NCI-H524 treated with DMSO at 0.1 percent for 48 hours (cell line): ENCODE results near the gene C3orf18.

Experiments used
- DNase-seq: peaks from one replicate; lab custom pipeline; 2025; lab: John Stamatoyannopoulos, UW

The C3orf18 gene

DNA sequence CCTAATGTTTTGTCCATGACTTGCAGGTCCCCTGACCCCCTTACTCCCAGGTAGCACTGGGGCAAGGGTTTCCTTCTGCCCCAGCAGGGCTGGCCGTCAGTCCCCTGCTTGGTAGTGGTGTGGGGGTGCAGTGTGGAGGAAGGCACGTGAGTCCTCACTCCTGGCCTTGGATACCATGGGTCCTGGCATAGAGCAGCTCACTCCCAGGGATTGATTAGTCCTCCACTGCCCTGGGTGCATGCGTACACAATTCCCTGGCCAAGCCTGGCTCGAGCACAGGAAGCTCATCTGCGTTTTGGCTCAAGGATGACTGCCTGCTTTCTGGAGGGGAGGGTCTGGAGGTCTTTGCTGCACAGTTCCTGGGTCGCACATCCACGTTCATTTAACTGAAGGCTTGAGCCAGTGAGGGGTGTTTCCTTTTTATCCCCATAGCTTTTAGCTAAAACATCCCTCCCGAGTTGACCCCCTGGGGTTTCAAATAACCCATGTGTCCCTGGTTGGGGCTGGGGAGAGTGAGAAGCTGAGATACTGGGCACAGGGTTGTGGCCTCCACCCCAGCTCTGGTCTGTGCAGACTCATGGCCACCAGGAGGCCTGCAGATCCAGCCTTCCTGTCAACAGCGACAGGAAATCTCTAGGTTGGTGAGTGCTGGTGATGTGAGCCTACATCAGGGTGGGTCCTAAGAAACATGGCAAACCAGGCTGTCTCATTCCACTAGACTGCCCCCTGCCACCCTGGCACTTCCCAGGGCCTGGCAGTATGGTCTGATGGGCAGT is 13.3 kb upstream of the C3orf18 start:
- DNase-seq = no peak

DNA sequence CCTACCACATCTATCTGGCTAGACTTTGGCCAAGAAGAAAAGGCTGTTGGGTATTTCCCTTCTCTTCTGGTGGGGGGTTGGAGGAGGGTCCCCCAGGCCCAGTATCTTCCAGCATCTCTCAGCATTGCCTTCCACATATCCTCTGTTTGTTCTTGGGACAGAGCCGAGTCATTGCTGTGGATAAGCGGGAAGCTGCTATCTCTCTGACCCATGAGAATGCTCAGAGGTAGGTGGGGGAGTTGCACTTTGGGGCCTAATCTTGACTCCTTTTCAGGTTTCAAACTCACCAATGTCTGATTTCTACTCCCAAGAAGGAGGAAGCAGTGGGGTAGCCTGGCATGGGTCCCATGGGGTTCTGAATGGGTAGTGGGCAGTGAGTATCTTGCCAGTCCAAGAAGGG is 9.8 kb upstream of the C3orf18 start:
- DNase-seq = no peak

DNA sequence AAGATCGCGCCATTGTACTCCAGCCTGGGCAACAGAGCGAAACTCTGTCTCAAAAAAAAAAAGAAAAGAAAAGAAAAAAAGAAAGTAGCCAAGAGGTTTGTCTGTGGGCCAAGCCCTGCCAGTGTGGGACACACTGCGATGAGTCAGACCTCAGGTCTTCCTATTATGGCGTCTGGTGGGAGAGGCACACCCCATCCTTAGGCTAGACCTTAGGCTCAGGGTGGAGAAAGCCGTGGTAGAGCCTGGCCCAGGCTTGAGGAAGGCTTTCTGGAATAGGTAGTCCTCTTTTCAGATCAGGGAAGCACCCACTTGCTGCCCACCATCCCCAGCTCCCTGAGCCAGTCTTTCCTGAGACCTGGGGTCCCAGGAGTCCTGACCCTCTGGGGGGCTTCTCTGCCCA is 7.8 kb upstream of the C3orf18 start:
- DNase-seq = no peak

DNA sequence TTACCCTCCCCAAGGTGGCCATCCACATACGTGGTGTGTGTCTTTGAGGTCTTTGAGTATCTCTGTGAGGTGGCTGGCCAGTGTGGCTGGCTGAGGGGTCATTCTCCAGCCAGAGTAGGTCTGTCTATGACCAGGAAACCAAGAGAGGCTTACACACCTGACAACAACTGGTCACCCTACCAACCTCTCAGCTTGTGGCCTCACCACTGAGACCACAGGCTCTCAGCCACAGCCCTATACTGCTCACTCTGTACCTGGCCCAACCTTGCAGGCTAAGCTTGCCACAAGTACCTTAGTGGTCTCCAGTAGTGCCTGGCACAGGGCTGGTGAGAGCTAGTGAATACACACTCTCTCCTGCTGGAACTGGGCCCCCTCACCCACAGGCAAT is 6.9 kb upstream of the C3orf18 start:
- no peak for DNase-seq

DNA sequence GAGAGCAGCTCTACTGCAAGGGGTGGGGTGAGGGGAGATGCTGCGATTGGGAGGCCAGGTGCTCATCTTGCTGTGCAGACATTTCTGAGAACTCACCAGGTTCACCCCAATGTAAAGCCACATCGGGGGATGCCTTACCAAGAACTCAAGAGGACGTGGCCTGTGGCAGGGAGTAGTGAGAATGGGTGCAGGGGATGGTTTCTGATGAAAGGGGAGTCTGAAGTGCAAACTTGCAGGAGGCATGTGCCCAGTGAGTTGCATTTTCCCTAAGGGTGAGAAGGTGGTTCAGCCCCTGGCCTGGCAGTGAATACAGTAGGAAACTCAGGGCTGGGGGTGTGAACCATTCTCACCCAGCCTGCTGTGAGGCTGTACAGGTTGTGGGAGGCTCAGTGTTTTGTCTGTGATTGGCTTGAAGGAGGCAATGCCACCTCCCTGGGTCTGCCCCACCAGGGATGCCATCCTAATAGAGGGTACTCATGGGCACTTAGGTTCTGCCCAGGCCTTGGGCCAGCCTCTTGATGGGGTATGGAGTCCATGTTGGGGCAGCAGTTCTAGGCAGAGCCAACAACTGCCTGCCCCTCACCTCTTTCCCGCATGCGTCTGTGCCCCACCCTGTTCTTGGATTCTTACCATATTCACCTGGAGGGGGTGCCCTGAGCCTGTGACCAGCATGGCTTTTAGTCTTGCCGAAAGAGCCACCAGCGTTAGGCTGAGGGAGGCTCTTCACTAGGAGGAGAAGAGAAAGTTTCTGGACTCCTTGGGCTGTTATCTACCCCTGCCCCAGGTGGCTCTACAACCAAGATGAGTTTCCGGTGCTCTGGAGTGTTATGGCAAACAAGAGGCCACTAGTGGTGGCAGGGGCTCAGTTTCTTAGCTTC is 6.3 kb upstream of the C3orf18 start:
- no peak for DNase-seq

DNA sequence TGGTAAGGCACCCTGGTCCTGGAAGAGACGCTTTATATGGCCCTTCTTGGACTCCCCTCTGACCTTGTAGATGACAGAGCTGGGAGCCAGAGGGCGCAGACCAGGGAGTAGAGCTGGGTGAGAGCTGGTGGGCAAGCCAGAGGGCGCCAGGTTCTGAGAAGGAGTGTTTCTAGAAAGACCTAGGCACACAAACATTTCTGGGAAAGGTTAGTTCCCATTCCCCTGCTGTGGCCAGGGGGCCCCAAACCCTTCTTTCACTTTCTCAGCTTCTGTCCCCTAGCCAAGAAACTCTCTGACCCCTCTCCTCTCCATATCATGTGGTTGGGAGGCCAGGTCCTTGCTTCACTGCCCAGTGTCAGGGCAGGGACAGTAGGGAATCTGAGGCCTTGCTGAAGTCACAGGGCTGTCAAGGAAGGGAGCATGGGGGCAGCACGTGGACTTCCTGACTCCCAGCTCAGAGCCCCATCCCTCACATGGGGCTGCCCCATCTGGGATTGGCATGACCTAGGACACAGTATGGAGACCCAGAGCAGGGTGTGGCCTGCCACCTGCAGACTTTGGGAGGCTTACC is 5.3 kb upstream of the C3orf18 start:
- DNase-seq = no peak

DNA sequence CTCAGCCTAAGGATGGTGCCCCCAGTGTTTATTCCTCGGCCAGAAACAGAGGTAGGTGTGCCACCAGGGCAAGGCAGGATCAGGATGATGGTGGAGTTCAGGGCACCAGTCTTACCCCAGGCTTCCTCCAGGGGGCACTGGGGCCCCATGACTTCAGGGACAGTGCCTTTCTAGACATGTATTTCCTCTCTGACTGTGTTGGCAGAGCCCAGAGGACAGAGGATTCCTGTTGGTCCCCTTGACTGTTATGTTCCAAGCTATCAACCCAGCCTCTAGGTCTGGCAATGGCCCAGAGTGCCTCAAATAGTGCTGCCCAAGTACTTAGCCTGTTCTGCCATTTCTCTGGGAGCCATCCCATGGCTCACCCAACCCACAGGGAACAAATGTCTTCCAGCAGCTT is 4.6 kb upstream of the C3orf18 start:
- no peak for DNase-seq

DNA sequence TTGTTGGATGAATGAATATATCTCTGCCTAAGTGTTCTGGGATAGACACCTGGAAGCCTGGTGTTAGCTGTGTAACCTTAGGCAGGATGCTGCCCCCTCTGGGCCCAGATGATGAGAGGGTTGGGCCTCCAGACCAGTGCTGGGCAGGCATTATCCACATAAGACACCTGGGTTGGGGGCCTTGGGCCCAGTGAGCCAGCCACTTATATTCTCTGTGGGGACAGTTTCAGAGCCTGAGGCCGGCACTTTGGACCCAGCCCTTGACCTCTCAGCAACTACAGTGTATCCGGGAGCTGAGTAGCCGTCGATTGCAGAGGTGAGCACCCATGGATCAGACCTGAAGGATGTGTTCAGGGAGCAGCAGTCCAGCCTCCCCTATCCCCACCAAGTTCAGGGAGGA is 3.9 kb upstream of the C3orf18 start:
- no peak for DNase-seq

DNA sequence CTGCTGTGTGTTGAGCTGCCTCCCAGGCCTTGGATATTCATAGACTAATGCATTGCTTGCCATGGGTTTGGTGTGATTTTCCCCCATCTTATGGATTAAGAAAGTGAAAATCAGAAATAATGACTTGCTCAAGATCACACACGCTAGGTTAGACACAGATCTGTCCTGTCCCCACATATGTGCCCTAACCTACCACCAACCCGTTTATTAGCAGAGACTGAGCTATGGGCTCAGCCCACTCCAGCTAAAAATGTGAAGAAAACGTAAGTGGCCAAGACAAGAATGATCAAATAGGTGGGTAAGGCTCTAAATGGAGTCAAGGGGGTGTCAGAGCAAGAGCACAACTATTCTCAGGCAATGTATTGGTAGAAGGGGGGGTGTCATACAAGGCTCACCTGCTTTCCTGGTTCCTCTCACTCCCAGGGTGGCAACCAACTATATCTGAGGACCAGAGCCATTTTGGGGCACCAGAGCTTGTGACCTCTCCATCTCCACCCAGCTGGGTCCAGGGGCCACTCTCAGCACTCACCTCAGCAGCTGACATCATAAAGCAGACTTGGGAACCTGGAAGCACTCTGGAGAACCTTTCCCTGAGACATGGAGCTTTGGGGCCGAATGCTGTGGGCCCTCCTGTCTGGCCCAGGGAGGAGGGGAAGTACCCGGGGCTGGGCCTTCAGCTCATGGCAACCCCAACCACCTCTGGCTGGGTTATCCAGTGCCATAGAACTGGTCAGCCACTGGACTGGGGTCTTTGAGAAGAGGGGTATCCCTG is 3.1 kb upstream of the C3orf18 start:
- DNase-seq = no peak

DNA sequence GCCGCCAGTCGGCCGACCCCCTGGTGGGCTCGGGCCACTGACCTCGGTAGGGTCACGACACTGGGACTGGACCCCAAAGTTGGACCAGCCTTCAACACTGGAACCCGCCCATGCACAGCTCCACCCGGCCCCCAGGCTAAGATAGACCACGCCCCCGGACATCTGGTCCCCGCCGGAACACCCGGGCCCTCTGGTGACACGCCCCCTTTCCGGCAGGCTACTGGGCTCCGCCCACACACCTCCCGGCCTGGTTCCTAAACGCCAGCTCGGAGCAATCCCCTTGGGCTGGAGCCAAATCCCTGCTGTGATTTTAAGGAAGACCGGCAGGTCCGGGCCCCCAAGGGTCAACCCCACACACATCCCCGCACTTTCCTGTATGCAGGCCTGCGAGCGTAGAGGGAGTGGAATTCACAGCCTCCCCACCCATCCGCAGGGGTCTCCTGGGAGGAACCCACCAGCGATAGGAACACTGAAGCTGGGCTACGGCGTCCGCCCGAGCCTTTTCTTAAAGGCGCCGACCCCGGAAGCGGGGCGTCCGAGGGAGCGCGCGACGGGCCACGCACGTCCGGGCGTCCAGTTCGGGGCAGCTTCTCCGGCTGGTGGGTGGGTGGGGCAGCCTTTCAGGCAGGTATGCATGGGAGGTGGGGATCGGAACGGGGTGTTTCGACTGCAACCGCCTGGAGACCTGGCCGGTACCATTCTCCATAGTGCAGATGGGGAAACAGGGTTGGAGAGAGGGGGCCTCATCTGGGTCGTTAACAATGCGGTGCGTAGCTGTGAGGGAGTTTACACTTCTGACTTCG is 1.6 kb upstream of the C3orf18 start, which contains the start of gene HEMK1:
Gene HEMK1, plus strand, starts transcription at position 576 of the 803 bp plus-strand sequence. CDS start 1,583 bp downstream, outside the sequence.
- DNase-seq = peak; percentile 57

DNA sequence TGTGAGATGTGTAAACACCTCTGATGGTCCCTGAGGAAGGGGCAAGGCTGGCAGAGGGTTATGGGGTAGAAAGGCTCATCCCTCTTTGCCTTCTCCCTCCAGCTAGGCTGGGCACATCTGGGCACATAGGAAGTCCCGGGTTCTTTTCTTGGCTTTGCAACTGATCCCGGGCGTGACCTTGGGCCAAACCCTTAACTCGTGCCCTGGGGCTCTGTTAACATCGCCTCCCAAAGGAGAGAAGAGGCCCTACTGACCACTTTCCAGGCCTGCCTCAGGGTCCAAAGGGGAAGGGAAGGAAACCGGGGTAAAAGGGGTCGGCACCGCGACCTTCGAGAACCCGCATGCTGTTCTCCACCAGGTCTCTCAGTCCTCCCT is 549 bp downstream of the C3orf18 start:
- DNase-seq = no peak

DNA sequence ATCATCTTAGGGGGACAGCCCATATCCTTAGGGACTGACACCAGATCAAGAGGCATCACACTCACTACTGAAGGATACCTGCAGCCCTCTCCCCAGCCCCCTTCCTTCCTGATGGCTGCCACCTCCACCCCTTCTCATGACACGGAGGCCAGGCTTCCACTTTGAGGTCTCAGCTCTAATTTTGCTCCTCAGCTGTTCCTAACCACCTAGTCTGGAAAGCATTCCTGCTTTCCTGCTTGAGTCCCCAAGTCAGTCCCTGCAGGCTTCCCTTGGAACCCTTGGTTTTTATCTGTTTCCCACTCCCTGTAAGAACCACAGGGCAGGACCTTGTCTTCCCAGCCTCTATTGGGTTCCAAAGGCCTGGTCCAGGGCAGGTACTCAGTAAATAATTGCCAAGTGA is 3.2 kb downstream of the C3orf18 start:
- no peak for DNase-seq

DNA sequence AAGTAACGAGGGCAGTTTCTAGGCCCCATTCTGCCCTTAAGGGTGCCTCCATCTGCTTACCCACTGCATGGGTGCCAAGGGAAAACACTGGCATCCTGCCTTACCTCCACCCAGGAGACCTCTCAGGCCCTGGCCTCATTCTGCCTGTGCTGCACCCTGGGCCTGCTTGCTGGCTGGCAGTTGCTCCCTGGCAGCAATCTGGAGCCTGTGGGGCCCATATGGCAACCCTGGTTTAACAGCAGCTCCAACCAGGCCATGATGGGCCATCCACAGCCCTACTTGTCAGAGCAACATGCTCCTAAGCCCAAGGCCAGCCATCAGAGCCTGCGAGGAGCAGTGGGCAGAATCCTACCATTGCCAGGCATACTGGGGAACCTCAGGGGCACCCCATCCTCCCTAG is 3.7 kb downstream of the C3orf18 start:
- DNase-seq = no peak

DNA sequence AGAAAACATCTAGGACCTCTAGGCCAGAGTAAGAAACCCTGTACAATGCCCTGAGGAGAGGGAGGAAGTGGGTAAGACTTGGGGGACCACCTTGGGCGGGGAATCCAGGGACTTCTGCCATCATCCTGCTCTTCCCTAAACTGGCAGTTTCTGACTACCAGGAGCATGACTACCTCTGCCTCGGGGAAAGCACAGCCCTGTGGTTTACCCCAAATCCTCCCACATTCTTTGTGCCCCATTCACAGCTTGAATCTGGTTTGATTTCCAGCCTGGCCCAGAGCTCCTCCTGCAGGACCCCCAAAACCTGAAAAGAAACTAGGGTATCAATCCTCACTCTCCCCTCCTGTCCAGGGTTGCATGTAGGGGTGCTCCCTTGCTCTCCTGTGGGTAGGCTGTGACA is 4.7 kb downstream of the C3orf18 start:
- no peak for DNase-seq

DNA sequence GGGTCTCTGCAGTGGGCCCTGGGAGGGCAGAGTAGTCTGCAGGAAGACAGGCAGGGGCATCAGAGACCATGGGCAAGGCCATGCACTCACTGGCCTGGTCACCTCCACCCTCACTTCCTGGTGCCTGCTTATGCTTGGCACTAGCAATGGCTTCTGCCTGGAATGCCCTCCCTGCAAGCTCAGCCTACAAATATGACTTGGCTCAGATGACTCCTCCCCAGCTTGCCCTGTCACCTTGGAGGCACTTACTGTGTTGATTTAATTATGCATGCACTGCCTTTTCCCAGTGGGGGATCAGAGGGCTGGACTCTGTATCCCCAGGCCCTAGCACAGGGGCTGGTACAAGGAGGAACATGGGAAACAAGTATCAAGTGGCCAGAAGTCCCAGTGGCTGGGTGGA is 7.8 kb downstream of the C3orf18 start:
- DNase-seq = no peak

DNA sequence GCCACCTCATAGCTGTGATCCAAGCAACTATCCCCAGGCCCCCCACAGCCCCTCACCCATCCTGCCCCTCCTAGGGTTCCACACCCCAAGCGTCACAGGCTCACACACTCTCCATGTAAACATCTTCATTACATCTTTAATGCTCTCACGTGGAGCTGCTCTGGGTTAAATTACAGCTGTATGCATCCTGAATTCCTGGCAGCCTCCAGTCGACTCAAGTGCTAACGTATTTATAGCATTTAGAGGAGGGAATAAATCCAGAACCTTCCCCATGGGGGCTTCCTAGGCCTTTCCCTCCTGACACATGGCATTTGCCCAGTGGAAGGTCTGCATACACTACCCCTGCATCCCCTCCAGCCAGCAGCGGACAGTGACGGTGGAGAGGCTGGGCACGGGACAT is 9.6 kb downstream of the C3orf18 start:
- no peak for DNase-seq

DNA sequence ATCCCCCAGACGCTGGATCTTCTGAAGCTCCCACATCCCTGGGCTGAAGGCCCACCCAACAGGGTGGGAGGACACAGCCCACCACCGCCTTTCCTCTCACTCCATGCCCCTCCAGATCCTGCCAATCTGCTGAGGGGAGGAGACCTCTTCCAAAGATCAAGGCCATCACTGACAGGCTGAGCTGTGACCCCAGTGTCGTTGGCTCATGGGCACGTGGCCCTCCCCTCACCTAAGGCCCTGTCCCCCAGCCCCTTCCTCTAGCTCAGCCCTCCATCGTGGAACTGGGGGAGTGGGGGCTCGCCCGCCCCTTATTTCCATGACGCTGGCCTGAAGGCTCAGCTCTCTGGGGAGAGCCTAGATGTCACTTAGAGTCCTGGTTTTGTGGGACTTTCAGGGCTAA is 10.4 kb downstream of the C3orf18 start:
- DNase-seq = no peak

DNA sequence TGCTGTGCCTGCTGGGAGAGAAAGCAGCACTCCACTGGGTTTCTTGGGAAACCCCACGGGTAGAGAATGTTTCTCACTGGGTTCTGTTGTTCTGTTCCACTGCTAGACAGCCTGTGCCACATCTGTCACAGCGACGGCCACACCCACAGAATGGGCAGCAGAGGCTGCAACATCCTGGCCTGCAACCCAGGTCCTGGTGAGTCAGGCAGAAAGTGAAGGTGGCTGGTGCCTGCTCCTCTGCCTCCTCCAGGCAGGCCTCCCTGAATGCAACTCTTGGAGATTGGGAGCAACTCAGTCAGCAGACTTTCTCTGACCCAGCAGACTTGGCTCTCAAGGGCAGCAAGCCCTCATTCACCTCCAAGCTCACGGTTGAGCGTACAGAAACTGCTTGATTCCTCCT is 13.0 kb downstream of the C3orf18 start:
- DNase-seq = no peak

DNA sequence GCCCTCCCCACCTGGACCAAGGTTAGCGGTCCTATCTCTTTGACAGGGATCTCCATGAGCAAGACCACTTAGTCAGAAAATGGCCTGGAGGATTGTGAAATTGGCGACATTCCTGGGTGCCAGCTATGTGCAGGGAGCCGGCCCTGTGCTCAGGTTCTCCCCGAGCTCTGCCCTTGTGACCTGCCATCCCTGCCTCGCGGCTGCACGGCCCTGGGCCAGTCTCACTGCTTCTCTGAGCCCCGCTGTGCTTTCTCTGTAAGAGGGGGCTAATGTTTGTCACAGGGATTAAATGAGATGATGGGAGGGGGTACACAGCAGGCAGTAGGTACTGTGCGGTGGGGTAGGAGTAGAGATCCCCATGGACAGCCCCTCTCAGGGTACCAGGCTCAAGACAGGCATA is 14.9 kb downstream of the C3orf18 start:
- no peak for DNase-seq

DNA sequence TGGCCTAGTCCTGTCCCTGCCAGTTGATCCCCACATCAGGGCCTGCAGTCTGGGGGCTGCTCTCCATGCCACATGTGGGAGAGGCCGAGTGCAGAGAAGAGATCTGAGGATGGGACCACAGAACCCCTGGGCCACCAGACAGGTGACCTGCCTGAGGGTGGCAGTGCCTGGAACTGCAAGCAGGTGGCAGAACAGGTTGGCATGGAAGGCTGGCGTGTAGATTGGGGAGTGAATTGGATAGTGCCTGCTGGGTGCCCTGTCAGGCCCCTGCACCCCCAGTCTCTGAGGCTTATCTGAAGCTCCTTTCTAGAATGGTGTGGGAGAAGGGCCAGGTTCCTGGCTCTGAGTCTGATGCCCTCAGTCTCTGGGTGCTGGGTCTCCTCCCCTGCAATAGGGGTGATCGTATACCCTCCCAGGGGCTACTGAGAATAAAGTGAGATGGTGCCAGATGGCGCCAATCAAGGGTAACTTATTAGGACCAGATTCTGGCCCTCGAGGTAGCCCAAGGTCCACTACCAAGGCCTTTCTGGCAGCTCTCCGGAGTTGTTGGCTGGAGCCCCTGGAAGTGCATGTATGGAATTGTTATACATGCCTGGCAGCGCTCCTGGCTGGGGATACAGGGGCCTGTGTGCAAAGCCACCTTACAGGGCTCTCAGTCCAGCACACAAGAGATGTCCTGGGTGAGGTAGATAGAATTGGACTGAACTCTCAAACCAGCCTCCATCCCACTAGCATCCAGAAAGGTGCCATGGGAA is 15.7 kb downstream of the C3orf18 start:
- DNase-seq = no peak
